SU-DHL-6 (cell line): Measurements from ENCODE around the gene LAMA3.

Experiments used
- CTCF ChIP-seq: fragments of 200-600 bp; sonication (generic); IDR thresholded peaks from one replicate; pipeline ENCODE4 v1.5.1; 2017; ENCODE audit warnings: antibody characterized with exemption, mild to moderate bottlenecking, low read length, moderate library complexity; ENCODE audit not compliant: insufficient read depth, poor library complexity, severe bottlenecking
- EZH2phosphoT487 ChIP-seq: fragments of 200-600 bp; sonication (generic), shearing (Covaris generic); conservative IDR thresholded peaks from 2 replicates; pipeline ENCODE4 v1.6.1; 2018; ENCODE audit warnings: mild to moderate bottlenecking, antibody characterized with exemption, low read length, moderate library complexity, mixed read lengths

DNA sequence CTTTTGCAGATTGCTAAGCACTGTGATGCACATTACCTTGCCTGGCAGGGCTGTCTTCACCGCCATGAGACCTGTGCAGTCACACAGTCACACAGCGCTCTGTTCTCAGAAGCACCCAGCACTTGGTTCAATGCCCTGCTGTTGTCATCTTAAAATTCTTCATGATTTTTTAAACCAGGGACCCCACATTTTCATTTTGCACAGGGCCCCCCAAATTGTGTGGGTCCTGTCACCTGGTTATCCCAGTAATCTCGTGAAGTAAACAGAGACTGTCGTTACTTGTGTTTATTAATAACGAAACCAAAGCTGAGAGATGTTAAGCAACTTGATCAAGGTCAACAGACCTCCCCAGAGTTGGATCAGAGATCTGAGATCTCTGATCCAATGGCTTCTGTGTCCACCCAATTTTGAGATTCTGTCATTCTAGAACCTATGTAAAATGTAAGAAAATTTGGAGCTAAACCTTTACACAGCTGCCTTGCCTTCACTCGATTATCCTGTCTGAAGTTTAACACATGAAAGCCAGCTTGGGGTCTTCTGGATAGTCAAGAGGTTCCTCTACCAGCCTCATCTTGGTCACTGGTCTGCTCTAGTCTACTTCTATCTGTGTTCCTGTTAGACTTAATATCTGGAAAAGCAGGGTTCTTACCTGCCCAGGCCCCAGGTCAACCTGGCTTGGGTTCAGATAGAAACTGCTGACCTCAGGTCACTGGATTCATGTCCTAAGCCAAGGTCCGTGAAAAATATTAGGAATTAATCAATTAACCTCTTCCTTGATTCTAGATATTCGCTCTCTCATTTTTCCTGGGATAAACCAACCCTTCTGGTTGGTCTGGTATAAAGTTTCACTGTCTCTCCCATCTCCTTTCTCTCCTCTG, 311.6 kb downstream of the LAMA3 start:
- TF ChIP-seq CTCF (no peak), EZH2phosphoT487 (no peak)
